ENCODE results near the gene NEDD4L. TPM values are rescaled to one million over a fixed set of nuclear protein-coding genes. Genes with fewer than 3 reads are reported as not detected.

Gene NEDD4L
- total RNA-seq, 1 donor from 2014 or later, result 209 TPM

DNA sequence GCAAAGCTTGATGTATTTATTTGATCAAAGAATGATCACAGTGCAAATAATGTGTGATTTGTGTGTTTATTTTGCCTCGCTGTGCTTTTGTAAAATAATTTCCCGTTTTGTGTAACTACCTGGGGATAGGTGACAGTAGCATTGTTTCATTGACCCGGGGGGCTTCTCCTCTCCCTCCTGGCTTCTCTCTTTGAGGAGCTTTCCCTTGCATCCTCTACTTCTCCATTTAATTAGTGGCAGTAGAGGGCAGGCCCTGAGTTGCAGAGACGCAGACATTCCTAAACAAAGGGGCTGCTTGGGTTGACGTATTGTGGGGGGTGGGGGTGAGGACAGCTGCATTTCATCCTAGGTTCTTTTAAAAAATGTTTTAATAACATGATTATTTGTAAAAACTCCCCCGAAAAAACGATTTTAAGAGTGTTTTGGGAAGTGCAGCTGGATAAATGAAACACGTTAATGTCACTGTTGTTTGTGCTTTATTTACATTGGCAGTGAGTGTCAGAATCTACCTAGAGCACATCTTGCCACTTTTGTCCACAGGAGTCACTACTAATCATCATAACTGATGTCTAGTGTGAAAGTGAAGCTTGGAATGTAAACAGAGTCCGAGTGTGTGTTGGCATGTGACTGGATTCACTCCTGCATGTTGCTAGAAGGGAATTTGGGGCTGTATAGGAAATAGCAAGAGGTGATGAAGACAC is 2.2 kb downstream of the NEDD4L start:
- Mint-ChIP-seq H3K9me3 (ENCODE audit: unreplicated experiment) (peaks cover 17% of the 10 kb centered on the region), H3K4me3 (ENCODE audit: unreplicated experiment) (peak overlapping the region; percentile 98), H3K36me3 (ENCODE audit: unreplicated experiment) (no peaks in the 10 kb centered on the region), H3K4me1 (ENCODE audit: low read depth, unreplicated experiment) (peaks cover 27% of the 10 kb centered on the region), H3K27me3 (ENCODE audit: unreplicated experiment) (peaks cover 15% of the 10 kb centered on the region), H3K27ac (ENCODE audit: unreplicated experiment) (peak overlapping the region; percentile 99)
- DNase-seq, result no peak
- TF ChIP-seq, protein P1, sequence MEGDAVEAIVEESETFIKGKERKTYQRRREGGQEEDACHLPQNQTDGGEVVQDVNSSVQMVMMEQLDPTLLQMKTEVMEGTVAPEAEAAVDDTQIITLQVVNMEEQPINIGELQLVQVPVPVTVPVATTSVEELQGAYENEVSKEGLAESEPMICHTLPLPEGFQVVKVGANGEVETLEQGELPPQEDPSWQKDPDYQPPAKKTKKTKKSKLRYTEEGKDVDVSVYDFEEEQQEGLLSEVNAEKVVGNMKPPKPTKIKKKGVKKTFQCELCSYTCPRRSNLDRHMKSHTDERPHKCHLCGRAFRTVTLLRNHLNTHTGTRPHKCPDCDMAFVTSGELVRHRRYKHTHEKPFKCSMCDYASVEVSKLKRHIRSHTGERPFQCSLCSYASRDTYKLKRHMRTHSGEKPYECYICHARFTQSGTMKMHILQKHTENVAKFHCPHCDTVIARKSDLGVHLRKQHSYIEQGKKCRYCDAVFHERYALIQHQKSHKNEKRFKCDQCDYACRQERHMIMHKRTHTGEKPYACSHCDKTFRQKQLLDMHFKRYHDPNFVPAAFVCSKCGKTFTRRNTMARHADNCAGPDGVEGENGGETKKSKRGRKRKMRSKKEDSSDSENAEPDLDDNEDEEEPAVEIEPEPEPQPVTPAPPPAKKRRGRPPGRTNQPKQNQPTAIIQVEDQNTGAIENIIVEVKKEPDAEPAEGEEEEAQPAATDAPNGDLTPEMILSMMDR (IDR thresholded peaks at IDR 0.05; ENCODE audit: partially characterized antibody, unreplicated experiment), result no peak

DNA sequence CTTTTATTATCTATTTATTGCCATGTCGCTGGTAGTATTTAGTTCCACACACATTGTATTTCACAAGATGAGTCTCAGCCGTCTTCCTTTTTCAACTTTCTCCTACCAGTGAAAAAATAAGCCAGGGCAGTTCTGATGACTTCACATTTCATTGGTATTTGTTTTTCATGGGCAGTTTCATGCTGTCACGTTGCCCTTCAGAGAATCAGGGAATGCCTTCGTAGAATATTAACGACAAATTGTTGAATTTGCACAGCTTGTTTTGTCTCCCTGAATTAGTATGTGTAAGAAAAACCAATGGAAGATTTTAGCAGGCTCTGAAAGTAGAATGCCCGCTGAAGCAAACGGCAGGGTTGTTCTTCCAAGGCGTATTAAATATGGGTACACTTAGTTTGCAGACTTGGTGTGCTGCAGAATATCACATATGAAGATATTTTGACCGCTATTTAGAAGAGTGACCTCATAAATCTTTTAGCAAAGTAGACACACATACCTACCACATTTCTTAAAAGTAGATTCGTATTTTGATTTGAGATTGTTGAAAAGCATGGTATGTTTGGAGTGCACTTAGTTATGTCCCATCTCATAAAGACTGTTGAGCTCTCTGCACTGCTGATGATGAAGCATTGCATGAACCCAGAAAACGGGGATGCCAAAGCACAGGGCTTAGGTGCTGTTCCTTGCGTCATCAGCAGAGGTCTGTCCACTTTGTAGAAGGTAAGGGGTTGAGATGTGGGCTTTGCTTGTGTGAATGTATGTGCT is 2.9 kb downstream of the NEDD4L start:
- H3K9me3 Mint-ChIP-seq (ENCODE audit: unreplicated experiment), result peaks cover 17% of the 10 kb centered on the region
- peak overlapping the region; percentile 99 for H3K27ac Mint-ChIP-seq (ENCODE audit: unreplicated experiment)
- H3K4me1 Mint-ChIP-seq (ENCODE audit: low read depth, unreplicated experiment), result peaks cover 30% of the 10 kb centered on the region
- H3K27me3 Mint-ChIP-seq (ENCODE audit: unreplicated experiment), result peaks cover 13% of the 10 kb centered on the region
- H3K36me3 Mint-ChIP-seq (ENCODE audit: unreplicated experiment), result no peaks in the 10 kb centered on the region
- peak; percentile 19 for DNase-seq
- TF ChIP-seq, protein P1 (IDR thresholded peaks at IDR 0.05; ENCODE audit: partially characterized antibody, unreplicated experiment), result no peak
- peak overlapping the region; percentile 98 for H3K4me3 Mint-ChIP-seq (ENCODE audit: unreplicated experiment)

DNA sequence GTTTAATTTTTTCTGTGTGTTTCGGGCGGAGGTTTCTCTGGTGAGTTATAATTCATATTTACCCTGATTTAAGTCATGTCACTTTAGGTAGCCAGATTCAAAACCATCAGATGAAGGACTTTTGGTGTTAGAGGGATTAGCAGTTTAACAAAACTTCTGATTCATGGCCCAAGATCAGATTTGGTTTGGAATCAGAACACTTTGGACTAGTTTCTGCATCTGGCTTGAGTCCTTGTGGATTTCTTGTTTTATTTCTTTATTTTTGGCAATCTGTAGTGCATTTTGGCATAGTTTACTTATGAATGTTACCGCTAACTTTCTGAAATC is 3.5 kb downstream of the NEDD4L start:
- no peak overlapping the region for H3K27ac Mint-ChIP-seq (ENCODE audit: unreplicated experiment)
- DNase-seq, result no peak
- H3K27me3 Mint-ChIP-seq (ENCODE audit: unreplicated experiment), result peaks cover 13% of the 10 kb centered on the region
- H3K9me3 Mint-ChIP-seq (ENCODE audit: unreplicated experiment), result peaks cover 17% of the 10 kb centered on the region
- H3K4me3 Mint-ChIP-seq (ENCODE audit: unreplicated experiment), result peak overlapping the region; percentile 98
- H3K4me1 Mint-ChIP-seq (ENCODE audit: low read depth, unreplicated experiment), result peaks cover 32% of the 10 kb centered on the region
- no peaks in the 10 kb centered on the region for H3K36me3 Mint-ChIP-seq (ENCODE audit: unreplicated experiment)
- TF ChIP-seq, protein P1 (IDR thresholded peaks at IDR 0.05; ENCODE audit: partially characterized antibody, unreplicated experiment), result no peak

DNA sequence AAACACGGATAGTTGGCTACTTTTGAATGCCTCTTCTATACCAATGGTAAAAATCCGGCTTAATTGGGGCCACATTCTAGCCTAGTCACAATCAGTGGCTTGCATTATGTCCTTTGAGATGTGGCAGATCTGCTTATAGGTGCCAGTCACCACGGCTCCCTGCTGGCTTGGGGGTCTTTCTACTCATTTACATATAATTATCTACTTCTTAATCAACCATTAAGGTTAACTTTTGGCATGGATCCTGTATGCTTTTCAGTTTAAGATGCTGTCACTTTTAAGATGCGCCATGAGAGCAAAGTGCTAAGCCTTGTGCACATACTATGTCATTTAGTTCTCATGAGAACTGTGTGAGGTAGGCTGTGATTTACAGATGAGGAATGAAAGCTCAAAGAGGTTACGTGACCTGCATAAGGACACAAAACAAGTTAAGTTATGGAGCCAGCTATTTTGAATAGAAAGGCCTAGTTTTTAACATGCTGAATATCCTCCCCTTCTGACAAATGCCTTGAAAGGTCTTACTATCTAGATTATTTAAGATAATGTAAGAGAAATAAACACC is 4.1 kb downstream of the NEDD4L start:
- TF ChIP-seq, protein P1 (IDR thresholded peaks at IDR 0.05; ENCODE audit: partially characterized antibody, unreplicated experiment), result no peak
- Mint-ChIP-seq H3K27me3 (ENCODE audit: unreplicated experiment) (peaks cover 13% of the 10 kb centered on the region), H3K9me3 (ENCODE audit: unreplicated experiment) (peaks cover 12% of the 10 kb centered on the region), H3K4me3 (ENCODE audit: unreplicated experiment) (peak overlapping the region; percentile 46), H3K27ac (ENCODE audit: unreplicated experiment) (no peak overlapping the region), H3K4me1 (ENCODE audit: low read depth, unreplicated experiment) (peaks cover 30% of the 10 kb centered on the region), H3K36me3 (ENCODE audit: unreplicated experiment) (no peaks in the 10 kb centered on the region)
- DNase-seq, result no peak
